ENCODE measurements around the gene PCNA. TPM values are rescaled to one million over a fixed set of nuclear protein-coding genes. Genes with fewer than 3 reads are reported as not detected.

The PCNA gene
- total and polyA plus RNA-seq, 10 of the 15 experiments (the other 5 are each of a cell fraction or from before 2014, with no cell fraction given), result 389 to 694 (median 540) TPM

- ATAC-seq (peak; percentile 81), DNase-seq (ENCODE audit: low read depth, low spot score) (peak; percentile 98), FAIRE-seq (peak; percentile 95)
- Histone ChIP-seq H4K20me1 (ENCODE audit: control insufficient read depth, insufficient read depth) (no peaks in the 10 kb centered on the region), H3K4me3 (no peak overlapping the region; the same call in 1 of the 2 replicates), H3K27me3 (replicated peaks in 1 of 2; ENCODE audit: control insufficient read depth in 2 of 2, insufficient read depth in 2 of 2, low read length in 1 of 2) (no peaks in the 10 kb centered on the region; a peak in 1 of 4 replicates), H3K4me2 (ENCODE audit: control insufficient read depth, insufficient read depth) (peak overlapping the region; percentile 45), H3K9ac (ENCODE audit: control insufficient read depth, insufficient read depth, low read length) (0 out of 2 replicates have a peak overlapping the region, but pooled peaks have one; percentile 22), H3K36me3 (ENCODE audit: control insufficient read depth in 2 of 2, insufficient read depth in 2 of 2, low read length in 1 of 2) (no peaks in the 10 kb centered on the region), H3K27ac (ENCODE audit: control insufficient read depth, insufficient read depth) (peak overlapping the region; percentile 68), H3K4me1 (ENCODE audit: control insufficient read depth, insufficient read depth, low read length) (peaks cover 47% of the 10 kb centered on the region), H3K9me3 (replicated peaks; ENCODE audit: control insufficient read depth, insufficient read depth, low read length) (no peaks in the 10 kb centered on the region; the same call in 2 of the 3 replicates), H3K79me2 (ENCODE audit: control insufficient read depth, insufficient read depth, low read length) (no peaks in the 10 kb centered on the region), H2AFZ (ENCODE audit: control insufficient read depth, low read depth, low read length) (no peak overlapping the region)
- no TSS peak for BruUV-seq (replicated peaks)
- POLR2A ChIA-PET, result interaction anchor here (0.7 to 5.5 kb wide), 5 partner anchors 13 to 81 kb away, joined by 3 to 49 read pairs (median 12); partner anchors contain the start of gene PCNA
- CTCF ChIA-PET, result interaction anchor here (0.8 to 4.8 kb wide), 6 partner anchors 10 to 266 kb away, joined by 3 to 40 read pairs (median 8); no protein-coding TSS in a partner anchor
- intact Hi-C loops (cut with micrococcal nuclease; ENCODE audit: unreplicated experiment) (loop anchor here (1.0 to 5.0 kb wide), 4 partner anchors 40 to 105 kb away; partner anchors contain the start of gene PCNA), in situ Hi-C loops (cut with MboI) (no loop called here)
- RAD21 ChIA-PET (ENCODE audit: unreplicated experiment), result interaction anchor here (0.8 to 3.7 kb wide), 12 partner anchors 10 to 92 kb away, joined by 3 to 26 read pairs (median 7); partner anchors contain the start of gene CDS2
- 2% methylated on average over 11 of the region's 11 CpGs for WGBS (ENCODE audit: insufficient coverage, insufficient replicate concordance, low lambda C conversion rate, missing lambda C conversion rate)
- SMC1A ChIA-PET (ENCODE audit: uncharacterized antibody, unreplicated experiment), result interaction anchor here (0.8 to 5.1 kb wide), 13 partner anchors 9 to 470 kb away, joined by 3 to 45 read pairs (median 10); no protein-coding TSS in a partner anchor
- TF ChIP-seq EZH2 (IDR thresholded peaks at IDR 0.05; ENCODE audit: borderline replicate concordance, control insufficient read depth, low read depth, low read length) (0 out of 2 replicates have a peak, but pooled peaks have one; percentile 43), SKIL (IDR thresholded peaks at IDR 0.05; ENCODE audit: low read depth, poor library complexity, severe bottlenecking) (peak; percentile 90), MTA2 (IDR thresholded peaks at IDR 0.05; ENCODE audit: low read depth) (peak; percentile 95), BCL3 (IDR thresholded peaks at IDR 0.05; ENCODE audit: borderline replicate concordance, insufficient read depth, low read depth, low read length, poor library complexity, severe bottlenecking) (peak; percentile 92), RUNX3 (IDR thresholded peaks at IDR 0.05; ENCODE audit: low read length) (peak; percentile 96), RELA (IDR thresholded peaks at IDR 0.05; ENCODE audit: borderline replicate concordance, partially characterized antibody) (no peak), SP1 (IDR thresholded peaks at IDR 0.05; ENCODE audit: low read depth, low read length) (peak; percentile 25), ZBTB11 (CRISPR knock-in tag; IDR thresholded peaks at IDR 0.05) (no peak), MTA3 (IDR thresholded peaks at IDR 0.05; ENCODE audit: borderline replicate concordance, low read length) (peak; percentile 96; the same call in 1 of the 2 replicates), NKRF (conservative IDR thresholded peaks at IDR 0.05) (no peak), NR2F1 (conservative IDR thresholded peaks at IDR 0.05) (peak; percentile 85), CREM (IDR thresholded peaks at IDR 0.05; ENCODE audit: low read depth) (peak; percentile 73), RCOR1 (conservative IDR thresholded peaks at IDR 0.05; ENCODE audit: low read depth, low read length) (0 out of 2 replicates have a peak, but pooled peaks have one; percentile 76)
Observed at GRCh38 chr20:5078399-5078958, 41.3 kb downstream of the PCNA start.
